Left ventricle myocardium superior (tissue), 1 donor: ENCODE measurements around the gene NUDT13. TPM values are rescaled to one million over a fixed set of nuclear protein-coding genes. Genes with fewer than 3 reads are reported as not detected.
A peak's percentile ranks its signal among the peaks of the same experiment; 100 is the strongest.
"Not testable (repeated sequence)": the region's sequence is repeated elsewhere in the genome, so short reads cannot be mapped to it uniquely, and the experiment has no call there.

ENCODE experiments used
- ATAC-seq: fragments of 200-7000 bp; cut with Tn5 transposase; one replicate; pipeline ENCODE4 v1.9.1; 2020; ENCODE audit warnings: mild to moderate bottlenecking, moderate library complexity
- DNase-seq: peaks from one replicate; pipeline ENCODE4 v3.0.0-alpha.2; 2020
- intact Hi-C: fragments of 100-400 bp; cut with micrococcal nuclease; formaldehyde crosslinking; loops from one replicate; pipeline ENCODE4 v1.11.0; 2022
- total RNA-seq: library from RNA; stranded (reverse); fragmentation: NEBNext Ultra II Directional; extraction: Animal tissue kit (Norgen Biotek cat#: 25700); gene quantifications from one replicate; pipeline ENCODE4 v1.2.1, GENCODE V29; 2021
- donor health status: DM: no; HTN: yes; CAD: no; lungs with severe emphysema.

The NUDT13 gene
- total RNA-seq, 1 donor from 2014 or later: 4.5 TPM

- ATAC-seq (peak; percentile 96), DNase-seq (peak; percentile 100)
- intact Hi-C loops: no loop called here
Measured at GRCh38 chr10:73096449-73097304, 13.6 kb upstream of the NUDT13 start, which contains the start of gene P4HA1. P4HA1 (minus strand) TSS chr10:73096866; CDS start chr10:73074883, 21,983 bp downstream.

GRCh38 chr10:73097305-73097670, 13.0 kb upstream of the NUDT13 start:
- intact Hi-C loops: no loop called here
- no peak for ATAC-seq
- DNase-seq: no peak

- DNase-seq: no peak
- no peak for ATAC-seq
- intact Hi-C loops: no loop called here
Measured at GRCh38 chr10:73099141-73099540, 11.1 kb upstream of the NUDT13 start.

GRCh38 chr10:73106301-73106700, 4.0 kb upstream of the NUDT13 start:
- DNase-seq: no peak
- intact Hi-C loops: no loop called here
- ATAC-seq: no peak

- DNase-seq, ATAC-seq, intact Hi-C loops: not testable (repeated sequence)
Measured at GRCh38 chr10:73109248-73109652, 1.0 kb upstream of the NUDT13 start.

- ATAC-seq, DNase-seq, intact Hi-C loops: not testable (repeated sequence)
Measured at GRCh38 chr10:73112032-73112431, 1.8 kb downstream of the NUDT13 start.

GRCh38 chr10:73113551-73113950, 3.3 kb downstream of the NUDT13 start:
- DNase-seq (no peak), ATAC-seq (no peak)
- intact Hi-C loops: no loop called here

GRCh38 chr10:73116017-73116416, 5.8 kb downstream of the NUDT13 start:
- ATAC-seq: no peak

GRCh38 chr10:73117976-73118743, 7.9 kb downstream of the NUDT13 start:
- DNase-seq: no peak
- intact Hi-C loops: no loop called here
- ATAC-seq: peak; percentile 87

More at GRCh38 chr10:73116017-73116416, 5.8 kb downstream of the NUDT13 start:
- intact Hi-C loops: no loop called here
- DNase-seq: no peak

GRCh38 chr10:73119457-73119856, 9.2 kb downstream of the NUDT13 start:
- no peak for ATAC-seq

GRCh38 chr10:73119952-73120351, 9.7 kb downstream of the NUDT13 start:
- ATAC-seq: no peak
- intact Hi-C loops: no loop called here
- no peak for DNase-seq

More at GRCh38 chr10:73119457-73119856, 9.2 kb downstream of the NUDT13 start:
- no peak for DNase-seq
- intact Hi-C loops: no loop called here

- DNase-seq (no peak), ATAC-seq (no peak)
- intact Hi-C loops: no loop called here
Measured at GRCh38 chr10:73126343-73126742, 16.1 kb downstream of the NUDT13 start.

- DNase-seq: no peak
- intact Hi-C loops: no loop called here
- ATAC-seq: no peak
Measured at GRCh38 chr10:73131301-73131700, 21.0 kb downstream of the NUDT13 start.

- intact Hi-C loops: no loop called here
- DNase-seq (no peak), ATAC-seq (no peak)
Measured at GRCh38 chr10:73131913-73132686, 21.8 kb downstream of the NUDT13 start.

GRCh38 chr10:73134727-73135126, 24.5 kb downstream of the NUDT13 start:
- ATAC-seq (no peak), DNase-seq (no peak)
- intact Hi-C loops: no loop called here

GRCh38 chr10:73136627-73137026, 26.4 kb downstream of the NUDT13 start:
- DNase-seq: no peak
- ATAC-seq: no peak
- intact Hi-C loops: no loop called here

- DNase-seq: no peak
- intact Hi-C loops: no loop called here
- no peak for ATAC-seq
Measured at GRCh38 chr10:73139251-73139650, 29.0 kb downstream of the NUDT13 start.

GRCh38 chr10:73141603-73142002, 31.3 kb downstream of the NUDT13 start:
- intact Hi-C loops: no loop called here
- ATAC-seq (no peak), DNase-seq (no peak)

- intact Hi-C loops: not testable (repeated sequence)
Measured at GRCh38 chr10:73150633-73151413, 40.6 kb downstream of the NUDT13 start.

More at GRCh38 chr10:73150633-73151413, 40.6 kb downstream of the NUDT13 start:
- not testable (repeated sequence) for DNase-seq, ATAC-seq
